ENCODE results near the gene KREMEN2. TPM values are rescaled to one million over a fixed set of nuclear protein-coding genes. Genes with fewer than 3 reads are reported as not detected.

KREMEN2 gene
- total RNA-seq, 4 donors from 2014 or later = not detected

DNA sequence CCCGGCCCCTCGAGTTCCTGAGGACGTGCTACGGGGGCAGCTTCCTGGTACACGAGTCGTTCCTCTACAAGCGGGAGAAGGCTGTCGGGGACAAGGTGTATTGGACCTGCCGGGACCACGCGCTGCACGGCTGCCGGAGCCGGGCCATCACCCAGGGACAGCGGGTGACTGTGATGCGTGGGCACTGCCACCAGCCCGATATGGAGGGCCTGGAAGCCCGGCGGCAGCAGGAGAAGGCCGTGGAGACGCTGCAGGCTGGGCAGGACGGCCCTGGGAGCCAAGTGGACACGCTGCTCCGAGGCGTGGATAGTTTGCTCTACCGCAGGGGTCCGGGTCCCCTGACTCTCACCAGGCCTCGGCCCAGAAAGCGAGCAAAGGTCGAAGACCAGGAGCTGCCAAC is 30.9 kb upstream of the KREMEN2 start:
- Histone ChIP-seq H3K4me3 (no peak overlapping the region), H3K27ac (no peak overlapping the region), H3K27me3 (no peaks in the 10 kb centered on the region), H3K4me1 (no peaks in the 10 kb centered on the region), H3K9me3 (no peaks in the 10 kb centered on the region), H3K36me3 (peaks cover 0 to 59% of the 10 kb centered on the region in 2 donors)
- TF ChIP-seq POLR2A (IDR thresholded peaks at IDR 0.05) = no peak
- TF ChIP-seq, protein P1, sequence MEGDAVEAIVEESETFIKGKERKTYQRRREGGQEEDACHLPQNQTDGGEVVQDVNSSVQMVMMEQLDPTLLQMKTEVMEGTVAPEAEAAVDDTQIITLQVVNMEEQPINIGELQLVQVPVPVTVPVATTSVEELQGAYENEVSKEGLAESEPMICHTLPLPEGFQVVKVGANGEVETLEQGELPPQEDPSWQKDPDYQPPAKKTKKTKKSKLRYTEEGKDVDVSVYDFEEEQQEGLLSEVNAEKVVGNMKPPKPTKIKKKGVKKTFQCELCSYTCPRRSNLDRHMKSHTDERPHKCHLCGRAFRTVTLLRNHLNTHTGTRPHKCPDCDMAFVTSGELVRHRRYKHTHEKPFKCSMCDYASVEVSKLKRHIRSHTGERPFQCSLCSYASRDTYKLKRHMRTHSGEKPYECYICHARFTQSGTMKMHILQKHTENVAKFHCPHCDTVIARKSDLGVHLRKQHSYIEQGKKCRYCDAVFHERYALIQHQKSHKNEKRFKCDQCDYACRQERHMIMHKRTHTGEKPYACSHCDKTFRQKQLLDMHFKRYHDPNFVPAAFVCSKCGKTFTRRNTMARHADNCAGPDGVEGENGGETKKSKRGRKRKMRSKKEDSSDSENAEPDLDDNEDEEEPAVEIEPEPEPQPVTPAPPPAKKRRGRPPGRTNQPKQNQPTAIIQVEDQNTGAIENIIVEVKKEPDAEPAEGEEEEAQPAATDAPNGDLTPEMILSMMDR (IDR thresholded peaks at IDR 0.05 in 4 of 5, conservative IDR thresholded peaks at IDR 0.05 in 1 of 5) = no peak
- no peak for DNase-seq
- intact Hi-C loops (cut with DNase I; ENCODE audit: low total_unique reads) = no loop called here
- in situ Hi-C loops (cut with MboI; ENCODE audit: low sequenced_read_pairs in 4 of 4) = no loop called here
- no peak for ATAC-seq

DNA sequence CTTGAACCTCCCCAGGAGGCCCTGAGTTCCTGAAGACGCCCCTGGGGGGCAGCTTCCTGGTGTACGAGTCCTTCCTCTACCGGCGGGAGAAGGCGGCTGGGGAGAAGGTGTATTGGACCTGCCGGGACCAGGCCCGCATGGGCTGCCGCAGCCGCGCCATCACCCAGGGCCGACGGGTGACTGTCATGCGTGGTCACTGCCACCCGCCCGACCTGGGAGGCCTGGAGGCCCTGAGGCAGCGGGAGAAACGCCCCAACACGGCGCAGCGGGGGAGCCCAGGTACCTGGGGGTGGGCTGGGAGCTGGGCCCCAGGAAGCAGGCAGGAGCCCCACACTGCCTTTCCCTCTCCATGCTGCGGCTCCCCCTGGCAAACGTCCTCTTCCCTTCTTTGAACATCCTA is 30.4 kb upstream of the KREMEN2 start:
- no peak for TF ChIP-seq POLR2A (IDR thresholded peaks at IDR 0.05)
- TF ChIP-seq, protein P1 (IDR thresholded peaks at IDR 0.05 in 4 of 5, conservative IDR thresholded peaks at IDR 0.05 in 1 of 5) = no peak
- ATAC-seq = no peak

DNA sequence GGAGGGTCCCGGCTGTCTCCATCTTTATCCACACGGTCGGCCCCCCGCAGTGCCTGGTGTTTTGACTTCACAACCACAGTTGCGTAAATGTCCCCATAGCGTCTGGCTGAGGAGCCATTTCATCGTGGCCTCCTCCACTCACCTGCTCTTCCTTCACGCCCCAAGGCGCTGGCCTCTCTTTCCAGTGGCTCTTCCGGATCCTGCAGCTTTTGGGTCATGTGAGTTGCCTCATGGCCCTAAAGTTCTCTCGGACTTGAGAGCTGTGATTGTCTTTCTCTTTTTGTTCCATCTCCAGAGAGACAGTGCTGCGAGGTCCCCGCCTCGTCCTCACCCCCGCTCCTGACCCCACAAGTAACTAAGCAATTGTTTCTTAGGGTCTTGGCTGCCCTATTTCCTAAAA is 29.6 kb upstream of the KREMEN2 start:
- no peak for TF ChIP-seq POLR2A (IDR thresholded peaks at IDR 0.05)
- TF ChIP-seq, protein P1 (IDR thresholded peaks at IDR 0.05 in 4 of 5, conservative IDR thresholded peaks at IDR 0.05 in 1 of 5) = no peak
- no peaks in the 10 kb centered on the region for H3K4me1 ChIP-seq
- intact Hi-C loops (cut with DNase I; ENCODE audit: low total_unique reads) (no loop called here), in situ Hi-C loops (cut with MboI; ENCODE audit: low sequenced_read_pairs in 4 of 4) (no loop called here)
- ATAC-seq (no peak), DNase-seq (no peak)
- no peak overlapping the region for H3K4me3 ChIP-seq
- H3K27me3 ChIP-seq = no peaks in the 10 kb centered on the region
- H3K9me3 ChIP-seq = no peaks in the 10 kb centered on the region
- peaks cover 0 to 71% of the 10 kb centered on the region in 2 donors for H3K36me3 ChIP-seq
- no peak overlapping the region for H3K27ac ChIP-seq

More for the DNA sequence above, 30.4 kb upstream of the KREMEN2 start:
- in situ Hi-C loops (cut with MboI; ENCODE audit: low sequenced_read_pairs in 4 of 4) = no loop called here
- Histone ChIP-seq H3K4me3 (no peak overlapping the region), H3K4me1 (no peaks in the 10 kb centered on the region), H3K27ac (no peak overlapping the region), H3K36me3 (peaks cover 0 to 64% of the 10 kb centered on the region in 2 donors), H3K27me3 (no peaks in the 10 kb centered on the region), H3K9me3 (no peaks in the 10 kb centered on the region)
- intact Hi-C loops (cut with DNase I; ENCODE audit: low total_unique reads) = no loop called here
- DNase-seq = no peak

DNA sequence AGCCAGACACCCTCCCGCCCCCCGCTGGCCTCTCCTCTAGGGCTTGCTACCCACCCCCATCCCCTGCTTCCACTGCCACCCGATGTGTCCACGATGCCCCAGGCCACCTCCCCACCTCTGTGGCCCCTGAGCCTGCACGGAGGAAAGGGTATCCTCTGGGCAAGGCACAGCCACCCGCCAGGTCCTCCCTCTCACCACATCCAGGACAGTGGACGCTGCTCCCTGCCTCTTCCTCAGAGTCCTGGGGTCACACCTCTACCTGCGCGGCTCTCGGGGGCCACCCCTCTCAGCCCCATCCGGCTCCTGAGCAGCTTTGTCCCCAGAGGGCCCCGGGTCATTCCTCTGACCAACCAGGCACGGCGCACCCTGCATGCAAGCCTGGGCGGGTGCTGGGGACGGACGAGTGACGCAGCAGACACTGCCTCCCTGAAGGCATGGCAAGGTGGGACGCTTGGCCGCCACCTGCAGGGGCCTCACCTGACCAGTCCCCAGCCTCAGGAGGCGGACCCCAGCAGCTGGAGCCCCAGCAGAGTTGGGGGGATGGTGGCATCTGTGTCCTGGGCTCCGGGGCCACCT is 27.6 kb upstream of the KREMEN2 start:
- in situ Hi-C loops (cut with MboI; ENCODE audit: low sequenced_read_pairs in 4 of 4) (no loop called here), intact Hi-C loops (cut with DNase I; ENCODE audit: low total_unique reads) (no loop called here)
- Histone ChIP-seq H3K36me3 (peaks cover 0 to 79% of the 10 kb centered on the region in 2 donors), H3K4me1 (peaks cover 0 to 3% of the 10 kb centered on the region in 2 donors), H3K9me3 (no peaks in the 10 kb centered on the region), H3K27ac (no peak overlapping the region), H3K27me3 (no peaks in the 10 kb centered on the region), H3K4me3 (no peak overlapping the region)
- DNase-seq (no peak), ATAC-seq (no peak)
- TF ChIP-seq POLR2A (IDR thresholded peaks at IDR 0.05) = no peak
- TF ChIP-seq, protein P1 (IDR thresholded peaks at IDR 0.05 in 4 of 5, conservative IDR thresholded peaks at IDR 0.05 in 1 of 5) = no peak

DNA sequence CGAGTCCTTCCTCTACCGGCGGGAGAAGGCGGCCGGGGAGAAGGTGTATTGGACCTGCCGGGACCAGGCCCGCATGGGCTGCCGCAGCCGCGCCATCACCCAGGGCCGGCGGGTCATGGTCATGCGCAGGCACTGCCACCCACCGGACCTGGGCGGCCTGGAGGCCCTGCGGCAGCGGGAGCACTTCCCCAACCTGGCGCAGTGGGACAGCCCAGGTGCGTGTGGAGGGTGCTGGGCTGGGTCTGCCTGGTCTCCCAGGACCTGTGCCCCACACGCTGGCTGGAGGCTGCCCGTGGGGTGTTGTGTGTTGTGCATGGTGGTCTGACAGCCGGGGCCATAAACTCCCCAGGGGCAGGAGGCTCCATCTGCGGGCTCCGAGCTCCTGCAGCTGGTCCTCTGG is 26.9 kb upstream of the KREMEN2 start:
- ATAC-seq (no peak), DNase-seq (no peak)
- Histone ChIP-seq H3K9me3 (no peaks in the 10 kb centered on the region), H3K27me3 (no peaks in the 10 kb centered on the region), H3K36me3 (peaks cover 0 to 81% of the 10 kb centered on the region in 2 donors), H3K27ac (no peak overlapping the region), H3K4me3 (no peak overlapping the region), H3K4me1 (peaks cover 0 to 3% of the 10 kb centered on the region in 2 donors)
- intact Hi-C loops (cut with DNase I; ENCODE audit: low total_unique reads) (no loop called here), in situ Hi-C loops (cut with MboI; ENCODE audit: low sequenced_read_pairs in 4 of 4) (no loop called here)
- TF ChIP-seq POLR2A (IDR thresholded peaks at IDR 0.05) = no peak
- TF ChIP-seq, protein P1 (IDR thresholded peaks at IDR 0.05 in 4 of 5, conservative IDR thresholded peaks at IDR 0.05 in 1 of 5) = no peak
